ENCODE measurements around the gene AKAP13.

DNA sequence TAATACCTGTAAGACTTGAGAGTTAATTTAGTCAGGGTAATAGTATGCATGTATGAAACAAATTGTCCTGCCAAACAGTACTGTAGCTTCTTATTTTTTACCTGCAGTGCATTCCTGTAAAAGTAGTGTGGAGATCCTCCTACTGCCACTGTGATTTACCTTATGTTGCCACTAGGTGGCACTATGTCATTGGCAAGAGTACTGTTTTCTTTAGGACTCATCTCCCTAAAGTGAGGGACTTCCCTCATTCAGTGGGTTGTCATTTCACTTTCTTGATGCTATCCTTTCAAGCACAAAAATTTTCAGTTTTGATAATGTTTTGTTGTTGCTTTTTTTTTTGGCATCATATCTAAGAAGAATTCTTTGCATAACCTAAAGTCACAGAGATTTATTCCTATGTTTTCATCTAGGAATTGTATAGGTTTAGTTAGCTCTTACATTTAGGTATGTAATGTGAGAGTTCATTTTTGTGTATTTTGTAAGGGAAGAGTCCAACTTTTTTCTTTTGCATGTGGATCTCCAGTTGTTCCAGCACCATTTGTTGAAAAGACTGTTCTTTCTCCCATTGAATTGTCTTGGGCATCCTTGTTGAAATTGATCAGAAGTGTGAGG lies 105.7 kb downstream of the AKAP13 start:
- TF ChIP-seq, protein P1, sequence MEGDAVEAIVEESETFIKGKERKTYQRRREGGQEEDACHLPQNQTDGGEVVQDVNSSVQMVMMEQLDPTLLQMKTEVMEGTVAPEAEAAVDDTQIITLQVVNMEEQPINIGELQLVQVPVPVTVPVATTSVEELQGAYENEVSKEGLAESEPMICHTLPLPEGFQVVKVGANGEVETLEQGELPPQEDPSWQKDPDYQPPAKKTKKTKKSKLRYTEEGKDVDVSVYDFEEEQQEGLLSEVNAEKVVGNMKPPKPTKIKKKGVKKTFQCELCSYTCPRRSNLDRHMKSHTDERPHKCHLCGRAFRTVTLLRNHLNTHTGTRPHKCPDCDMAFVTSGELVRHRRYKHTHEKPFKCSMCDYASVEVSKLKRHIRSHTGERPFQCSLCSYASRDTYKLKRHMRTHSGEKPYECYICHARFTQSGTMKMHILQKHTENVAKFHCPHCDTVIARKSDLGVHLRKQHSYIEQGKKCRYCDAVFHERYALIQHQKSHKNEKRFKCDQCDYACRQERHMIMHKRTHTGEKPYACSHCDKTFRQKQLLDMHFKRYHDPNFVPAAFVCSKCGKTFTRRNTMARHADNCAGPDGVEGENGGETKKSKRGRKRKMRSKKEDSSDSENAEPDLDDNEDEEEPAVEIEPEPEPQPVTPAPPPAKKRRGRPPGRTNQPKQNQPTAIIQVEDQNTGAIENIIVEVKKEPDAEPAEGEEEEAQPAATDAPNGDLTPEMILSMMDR (IDR thresholded peaks at IDR 0.05; ENCODE audit: low read depth, low read length): peak; percentile 76
- no peak for TF ChIP-seq POLR2A (IDR thresholded peaks at IDR 0.05; ENCODE audit: extremely low read depth, insufficient read length)
- no peak for TF ChIP-seq MYC (IDR thresholded peaks at IDR 0.05; ENCODE audit: low read depth, low read length)

Data from NB4 (cell line).